GM18951 (cell line): ENCODE measurements around the gene HBM.
"Not testable (repeated sequence)": the region's sequence is repeated elsewhere in the genome, so short reads cannot be mapped to it uniquely, and the experiment has no call there.

Experiments used
- POLR2A ChIP-seq: IDR thresholded peaks from 4 replicates; pipeline ENCODE4 v1.6.1; 2011; ENCODE audit warnings: mild to moderate bottlenecking; ENCODE audit not compliant: insufficient read length, insufficient read depth; ENCODE audit errors: extremely low read depth
- in situ Hi-C: fragments of 300-500 bp; cut with MboI; formaldehyde crosslinking; loops from one replicate; pipeline ENCODE4 v1.12.0; 2022; ENCODE audit warnings: low sequenced_read_pairs, mixed read lengths, inconsistent platforms; ENCODE audit not compliant: unreplicated experiment

Gene HBM

DNA sequence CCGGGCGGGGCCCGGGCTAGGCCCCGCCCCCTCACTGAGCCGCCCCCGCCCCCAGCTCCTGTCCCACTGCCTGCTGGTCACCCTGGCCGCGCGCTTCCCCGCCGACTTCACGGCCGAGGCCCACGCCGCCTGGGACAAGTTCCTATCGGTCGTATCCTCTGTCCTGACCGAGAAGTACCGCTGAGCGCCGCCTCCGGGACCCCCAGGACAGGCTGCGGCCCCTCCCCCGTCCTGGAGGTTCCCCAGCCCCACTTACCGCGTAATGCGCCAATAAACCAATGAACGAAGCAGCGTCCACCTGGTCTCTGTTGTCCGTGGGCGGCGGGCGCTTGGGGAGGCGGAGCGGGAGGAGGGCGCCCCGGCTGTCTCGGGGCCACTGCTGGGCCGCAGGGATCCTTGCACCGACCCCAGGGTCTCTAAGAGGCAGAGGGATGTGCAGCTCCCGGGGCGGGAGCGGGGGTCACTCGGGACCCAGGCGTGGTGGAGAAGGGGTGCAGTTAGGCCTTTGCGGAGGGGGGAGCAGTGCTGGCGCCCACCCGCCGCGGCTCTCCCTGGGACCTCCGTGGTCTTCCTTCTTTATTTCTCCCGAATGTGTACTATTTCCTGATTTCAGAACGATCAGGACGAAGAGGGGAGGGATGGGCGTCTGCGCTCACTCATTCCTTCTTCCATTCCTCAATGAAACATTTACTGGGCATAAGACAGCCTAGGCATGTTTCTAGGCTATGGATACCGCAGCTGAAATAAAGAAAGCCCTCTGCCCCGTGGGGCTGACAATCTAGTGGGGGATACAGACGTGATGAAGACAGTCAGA is 11.4 kb upstream of the HBM start:
- no peak for TF ChIP-seq POLR2A
- in situ Hi-C loops: no loop called here

DNA sequence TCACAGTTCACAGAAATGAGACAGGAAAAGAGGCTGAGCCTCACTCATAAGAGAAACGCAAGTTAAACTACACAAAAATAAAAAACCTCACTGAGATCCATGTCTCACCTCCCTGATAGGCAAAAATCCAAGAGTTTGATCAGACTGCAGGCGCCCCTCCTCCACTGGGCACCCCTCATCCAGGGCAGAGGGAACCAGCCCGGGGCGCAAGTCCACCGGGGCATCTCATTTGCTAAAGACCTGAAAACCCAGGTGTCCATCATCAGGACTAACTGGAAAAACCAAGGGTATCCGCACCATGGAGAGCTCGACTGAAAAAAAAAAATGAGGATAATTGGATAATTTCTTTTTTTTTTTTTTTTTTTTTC is 10.8 kb upstream of the HBM start:
- in situ Hi-C loops: no loop called here
- no peak for TF ChIP-seq POLR2A

DNA sequence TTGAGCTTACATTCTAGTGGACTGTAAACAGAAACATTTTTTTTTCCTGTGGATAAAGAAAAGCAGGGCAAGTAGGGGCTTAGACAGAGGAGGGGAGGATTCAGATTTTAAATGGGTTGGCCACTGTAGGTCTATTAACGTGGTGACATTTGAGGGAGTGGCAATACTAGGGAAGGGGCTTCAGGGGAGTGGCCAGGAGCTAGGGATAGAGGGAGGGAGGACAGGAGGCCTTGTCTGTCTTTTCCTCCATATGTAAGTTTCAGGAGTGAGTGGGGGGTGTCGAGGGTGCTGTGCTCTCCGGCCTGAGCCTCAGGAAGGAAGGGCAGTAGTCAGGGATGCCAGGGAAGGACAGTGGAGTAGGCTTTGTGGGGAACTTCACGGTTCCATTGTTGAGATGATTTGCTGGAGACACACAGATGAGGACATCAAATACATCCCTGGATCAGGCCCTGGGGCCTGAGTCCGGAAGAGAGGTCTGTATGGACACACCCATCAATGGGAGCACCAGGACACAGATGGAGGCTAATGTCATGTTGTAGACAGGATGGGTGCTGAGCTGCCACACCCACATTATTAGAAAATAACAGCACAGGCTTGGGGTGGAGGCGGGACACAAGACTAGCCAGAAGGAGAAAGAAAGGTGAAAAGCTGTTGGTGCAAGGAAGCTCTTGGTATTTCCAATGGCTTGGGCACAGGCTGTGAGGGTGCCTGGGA is 6.5 kb upstream of the HBM start:
- in situ Hi-C loops: no loop called here
- TF ChIP-seq POLR2A: no peak

GRCh38 chr16:160242-160641 is 5.5 kb upstream of the HBM start:
- in situ Hi-C loops: not testable (repeated sequence)

GRCh38 chr16:160691-161190 is 5.0 kb upstream of the HBM start:
- in situ Hi-C loops: no loop called here
- no peak for TF ChIP-seq POLR2A

GRCh38 chr16:162271-162991 is 3.3 kb upstream of the HBM start:
- in situ Hi-C loops: no loop called here
- TF ChIP-seq POLR2A: no peak

GRCh38 chr16:163139-163538 is 2.6 kb upstream of the HBM start:
- in situ Hi-C loops: not testable (repeated sequence)

- in situ Hi-C loops: not testable (repeated sequence)
Measured at GRCh38 chr16:163696-164095, 2.1 kb upstream of the HBM start.

- in situ Hi-C loops: not testable (repeated sequence)
Measured at GRCh38 chr16:164134-164823, 1.5 kb upstream of the HBM start.

DNA sequence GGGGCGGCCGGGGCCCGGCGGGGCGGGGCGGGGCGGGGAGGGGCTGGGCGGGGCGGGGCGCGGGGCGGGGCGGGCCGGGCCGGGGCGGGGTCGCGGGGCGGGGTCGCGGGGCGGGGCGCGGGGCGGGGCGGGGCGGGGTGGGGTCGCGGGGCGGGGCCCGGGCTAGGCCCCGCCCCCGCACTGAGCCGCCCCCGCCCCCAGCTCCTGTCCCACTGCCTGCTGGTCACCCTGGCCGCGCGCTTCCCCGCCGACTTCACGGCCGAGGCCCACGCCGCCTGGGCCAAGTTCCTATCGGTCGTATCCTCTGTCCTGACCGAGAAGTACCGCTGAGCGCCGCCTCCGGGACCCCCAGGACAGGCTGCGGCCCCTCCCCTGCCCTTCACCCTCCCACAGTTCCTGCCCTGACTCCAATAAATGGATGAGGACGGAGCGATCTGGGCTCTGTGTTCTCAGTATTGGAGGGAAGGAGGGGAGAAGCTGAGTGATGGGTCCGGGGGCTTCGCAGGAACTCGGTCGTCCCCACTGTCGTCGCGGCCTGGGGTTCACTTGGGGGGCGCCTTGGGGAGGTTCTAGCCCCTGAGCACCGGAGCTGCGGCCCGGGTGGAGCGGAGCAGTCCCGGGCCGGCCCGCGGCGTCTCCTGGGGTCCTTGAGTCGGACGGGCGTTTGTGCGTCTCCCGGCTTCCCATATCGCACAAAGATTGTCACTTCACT is 795 bp upstream of the HBM start:
- no peak for TF ChIP-seq POLR2A
- in situ Hi-C loops: no loop called here

DNA sequence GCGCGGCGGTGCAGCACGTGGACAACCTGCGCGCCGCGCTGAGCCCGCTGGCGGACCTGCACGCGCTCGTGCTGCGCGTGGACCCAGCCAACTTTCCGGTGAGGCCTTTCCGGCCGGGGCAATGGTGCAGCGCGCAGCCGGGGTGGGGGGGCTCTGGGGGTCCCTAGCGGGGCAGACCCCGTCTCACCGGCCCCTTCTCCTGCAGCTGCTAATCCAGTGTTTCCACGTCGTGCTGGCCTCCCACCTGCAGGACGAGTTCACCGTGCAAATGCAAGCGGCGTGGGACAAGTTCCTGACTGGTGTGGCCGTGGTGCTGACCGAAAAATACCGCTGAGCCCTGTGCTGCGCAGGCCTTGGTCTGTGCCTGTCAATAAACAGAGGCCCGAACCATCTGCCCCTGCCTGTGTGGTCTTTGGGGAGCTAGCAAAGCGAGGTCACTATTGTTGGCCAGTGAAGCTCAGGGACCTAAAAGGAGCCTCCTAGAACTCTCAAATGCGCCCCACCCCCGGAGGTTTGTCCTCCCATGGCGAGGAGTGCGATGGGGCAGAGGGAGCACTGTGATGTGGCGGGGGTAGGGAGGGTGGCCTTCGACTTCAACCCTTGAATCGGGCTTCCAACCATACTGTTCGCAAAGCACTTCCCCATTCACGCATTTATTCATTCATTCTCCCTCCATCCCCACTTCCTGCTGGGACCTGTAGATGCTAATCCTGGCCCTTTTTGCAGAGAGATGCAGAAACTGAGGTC is 770 bp downstream of the HBM start:
- in situ Hi-C loops: no loop called here
- no peak for TF ChIP-seq POLR2A

DNA sequence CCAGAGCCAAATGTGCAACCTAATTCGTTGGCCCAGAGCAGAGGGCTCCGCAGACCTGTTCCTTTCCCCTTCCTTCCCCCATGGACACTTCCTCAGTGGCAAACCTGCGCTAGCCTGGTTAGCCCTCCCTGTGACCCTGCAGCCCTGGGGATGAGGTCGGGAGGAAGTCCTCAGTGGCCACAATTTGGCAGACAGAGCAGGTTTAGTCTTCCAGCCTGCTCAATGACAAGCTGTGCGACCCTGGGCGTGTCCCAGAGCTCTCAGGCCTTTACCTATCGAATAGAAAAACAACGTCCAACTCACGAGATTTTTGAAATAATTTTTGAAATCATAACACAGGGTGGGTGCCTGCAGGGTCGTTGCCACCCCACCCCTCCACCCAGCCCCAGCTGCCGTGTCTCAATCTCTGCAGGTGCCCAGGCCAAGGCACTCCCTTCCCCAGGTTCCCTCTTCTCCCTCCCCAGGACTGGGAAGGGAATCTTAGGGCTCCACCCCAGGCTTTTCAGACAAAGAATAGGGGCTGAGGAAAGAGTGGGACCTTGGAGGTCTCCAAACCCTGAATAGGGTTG is 1.4 kb downstream of the HBM start:
- no peak for TF ChIP-seq POLR2A
- in situ Hi-C loops: no loop called here
